ENCODE measurements around the gene PDGFRB.

GRCh38 chr5:150065346-150065745 lies 90.3 kb downstream of the PDGFRB start:
- TF ChIP-seq ZNF584 (CRISPR knock-in tag; IDR thresholded peaks at IDR 0.05; ENCODE audit: low read depth) (no peak), ATF3 (IDR thresholded peaks at IDR 0.05) (0 out of 2 replicates have a peak, but pooled peaks have one; percentile 29), ATF3 (CRISPR knock-in tag; conservative IDR thresholded peaks at IDR 0.05) (no peak), ZNF583 (CRISPR knock-in tag; IDR thresholded peaks at IDR 0.05) (no peak), TBL1XR1 (IDR thresholded peaks at IDR 0.05; ENCODE audit: low read length in 2 of 2) (no peak), CTCF (IDR thresholded peaks at IDR 0.05 in 2 of 3, conservative IDR thresholded peaks at IDR 0.05 in 1 of 3; ENCODE audit: insufficient read depth in 2 of 3, low read depth in 1 of 3, low read length in 3 of 3) (0 out of 6 replicates have a peak, but pooled peaks of 1 of the 3 experiments have one; percentile 22), REST (IDR thresholded peaks at IDR 0.05; ENCODE audit: borderline replicate concordance) (no peak), REST (CRISPR knock-in tag; IDR thresholded peaks at IDR 0.05; ENCODE audit: low read depth) (no peak), EZH2 (IDR thresholded peaks at IDR 0.05; ENCODE audit: borderline replicate concordance, low read depth, low read length) (no peak), ETV6 (IDR thresholded peaks at IDR 0.05; ENCODE audit: borderline replicate concordance in 1 of 2, low read depth in 2 of 2, low read length in 1 of 2) (no peak), ETV6 (CRISPR knock-in tag; IDR thresholded peaks at IDR 0.05; ENCODE audit: borderline replicate concordance) (no peak), PHF8 (IDR thresholded peaks at IDR 0.05; ENCODE audit: borderline replicate concordance, low read length) (no peak), SFPQ (IDR thresholded peaks at IDR 0.05; ENCODE audit: low read depth, low read length) (no peak), IRF2 (CRISPR knock-in tag; IDR thresholded peaks at IDR 0.05) (no peak)
